Measurements from ENCODE around the gene LTBP1.

The LTBP1 gene

GRCh38 chr2:33133454-33133952 lies 186.8 kb downstream of the LTBP1 start:
- TF ChIP-seq CTCF (IDR thresholded peaks at IDR 0.05; ENCODE audit: insufficient read depth, low read length) (no peak), SPI1 (IDR thresholded peaks at IDR 0.05; ENCODE audit: borderline replicate concordance, low read depth) (peak; percentile 70)
- no peak overlapping the region for H3K4me3 ChIP-seq (replicated peaks; ENCODE audit: insufficient read depth, low read length)
- DNase-seq (ENCODE audit: low read depth in 1 of 2, low spot score in 1 of 2): peak; percentile 5 to 81

GRCh38 chr2:33134086-33134771 lies 187.5 kb downstream of the LTBP1 start:
- TF ChIP-seq POLR2AphosphoS5 (IDR thresholded peaks at IDR 0.05; ENCODE audit: low read depth): no peak
- no peak for TF ChIP-seq GABPA (IDR thresholded peaks at IDR 0.05; ENCODE audit: low read depth)
- TF ChIP-seq CTCF (IDR thresholded peaks at IDR 0.05; ENCODE audit: insufficient read depth, low read length): no peak
- no peak for TF ChIP-seq SPI1 (IDR thresholded peaks at IDR 0.05; ENCODE audit: borderline replicate concordance, low read depth)
- TF ChIP-seq REST (IDR thresholded peaks at IDR 0.05; ENCODE audit: insufficient replicate concordance, low read depth): no peak
- H3K27ac ChIP-seq (replicated peaks): no peak overlapping the region
- no peak overlapping the region for H3K4me3 ChIP-seq (replicated peaks; ENCODE audit: insufficient read depth, low read length)
- no peak for DNase-seq (ENCODE audit: low read depth in 1 of 2, low spot score in 1 of 2)
- H3K27me3 ChIP-seq (ENCODE audit: insufficient read depth, poor library complexity, severe bottlenecking): peaks cover 2% of the 10 kb centered on the region

More at GRCh38 chr2:33133454-33133952, 186.8 kb downstream of the LTBP1 start:
- Histone ChIP-seq H3K27me3 (ENCODE audit: insufficient read depth, poor library complexity, severe bottlenecking) (peaks cover 2% of the 10 kb centered on the region), H3K27ac (replicated peaks) (no peak overlapping the region)

- no peak overlapping the region for H3K27ac ChIP-seq (replicated peaks)
- TF ChIP-seq SPI1 (IDR thresholded peaks at IDR 0.05; ENCODE audit: borderline replicate concordance, low read depth): no peak
- no peak for TF ChIP-seq POLR2AphosphoS5 (IDR thresholded peaks at IDR 0.05; ENCODE audit: low read depth)
- no peak for TF ChIP-seq GABPA (IDR thresholded peaks at IDR 0.05; ENCODE audit: low read depth)
- TF ChIP-seq REST (IDR thresholded peaks at IDR 0.05; ENCODE audit: insufficient replicate concordance, low read depth): no peak
- TF ChIP-seq CTCF (IDR thresholded peaks at IDR 0.05; ENCODE audit: insufficient read depth, low read length): no peak
- H3K4me3 ChIP-seq (replicated peaks; ENCODE audit: insufficient read depth, low read length): no peak overlapping the region
- no peak for DNase-seq (ENCODE audit: low read depth in 1 of 2, low spot score in 1 of 2)
- no peaks in the 10 kb centered on the region for H3K27me3 ChIP-seq (ENCODE audit: insufficient read depth, poor library complexity, severe bottlenecking)
These were observed 188.2 kb downstream of the LTBP1 start for GRCh38 chr2:33134791-33135560.

Data from HL-60 (cell line).